ENCODE data around the gene IMPACT. TPM values are rescaled to one million over a fixed set of nuclear protein-coding genes. Genes with fewer than 3 reads are reported as not detected.
A peak's percentile ranks its signal among the peaks of the same experiment; 100 is the strongest.

IMPACT gene, protein sequence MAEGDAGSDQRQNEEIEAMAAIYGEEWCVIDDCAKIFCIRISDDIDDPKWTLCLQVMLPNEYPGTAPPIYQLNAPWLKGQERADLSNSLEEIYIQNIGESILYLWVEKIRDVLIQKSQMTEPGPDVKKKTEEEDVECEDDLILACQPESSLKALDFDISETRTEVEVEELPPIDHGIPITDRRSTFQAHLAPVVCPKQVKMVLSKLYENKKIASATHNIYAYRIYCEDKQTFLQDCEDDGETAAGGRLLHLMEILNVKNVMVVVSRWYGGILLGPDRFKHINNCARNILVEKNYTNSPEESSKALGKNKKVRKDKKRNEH
- 50.4 to 60.6 TPM (median 53.4 TPM) in 3 replicates for total RNA-seq
- long read RNA-seq, transcript IMPACT-201 (11 exons, 3,792 nt): major isoform, 65 of 77 reads
- long read RNA-seq, partial matches to known transcripts: 6 of 77 reads
- long read RNA-seq, other reads (novel, unspliced or antisense): 4 of 77 reads

DNA sequence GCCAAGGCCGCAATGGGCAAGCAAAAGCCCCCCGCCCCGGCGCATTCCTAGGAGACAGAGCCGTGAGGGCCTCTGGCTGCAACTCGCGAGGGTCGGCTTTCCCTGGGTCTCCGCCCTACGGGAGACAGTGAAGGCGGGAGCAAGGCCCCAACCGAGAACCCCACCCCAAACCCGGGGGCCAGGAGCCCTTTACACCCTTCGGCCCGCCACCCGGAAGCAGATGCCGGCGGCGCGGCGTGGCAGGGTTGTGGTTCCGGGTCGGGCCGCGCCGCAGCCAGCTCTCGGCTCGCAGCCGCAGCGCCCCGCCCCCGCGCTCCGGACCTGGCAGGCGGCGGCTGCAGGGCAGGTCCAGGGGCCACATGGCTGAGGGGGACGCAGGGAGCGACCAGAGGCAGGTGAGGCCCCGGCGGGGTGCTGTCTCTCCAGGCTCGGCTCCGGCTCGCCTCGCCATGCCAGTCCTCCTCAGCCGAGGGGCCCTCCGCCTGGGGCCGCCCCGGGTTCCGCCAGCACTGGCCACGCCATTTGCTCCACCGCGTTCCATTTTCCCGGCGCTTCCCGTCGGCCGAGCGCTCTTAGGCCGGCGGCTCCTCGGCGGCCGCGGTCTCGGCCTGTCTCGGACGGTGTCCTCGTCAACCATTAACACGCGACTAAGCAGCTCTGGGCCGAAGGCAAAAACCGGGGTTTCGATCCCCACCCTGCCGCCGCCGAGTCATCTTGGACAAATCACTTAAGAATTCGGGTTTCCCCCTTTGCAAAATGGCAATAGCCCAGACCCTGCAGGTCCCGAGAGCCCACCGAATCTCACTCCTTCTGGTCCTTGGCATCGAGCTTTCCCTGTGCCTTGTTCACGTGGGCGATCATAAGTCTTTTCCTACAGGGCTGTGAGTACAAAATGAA lies at the start of gene IMPACT:
Gene IMPACT, plus strand, starts transcription at position 273 of the 897 bp plus-strand sequence. Its CDS starts 87 bp downstream, at position 360.
- Mint-ChIP-seq H3K27me3 (ENCODE audit: low read depth) (peaks cover 11% of the 10 kb centered on the region), H3K27ac (ENCODE audit: unreplicated experiment) (peak within 1 kb of the TSS; percentile 97), H3K4me1 (ENCODE audit: low read depth) (peaks cover 32% of the 10 kb centered on the region), H3K4me3 (ENCODE audit: unreplicated experiment) (peak within 1 kb of the TSS; percentile 89), H3K36me3 (ENCODE audit: low read depth) (peaks cover 8% of the 10 kb centered on the region), H3K9me3 (ENCODE audit: low read depth) (peaks cover 8% of the 10 kb centered on the region)
- TF ChIP-seq, protein P1, sequence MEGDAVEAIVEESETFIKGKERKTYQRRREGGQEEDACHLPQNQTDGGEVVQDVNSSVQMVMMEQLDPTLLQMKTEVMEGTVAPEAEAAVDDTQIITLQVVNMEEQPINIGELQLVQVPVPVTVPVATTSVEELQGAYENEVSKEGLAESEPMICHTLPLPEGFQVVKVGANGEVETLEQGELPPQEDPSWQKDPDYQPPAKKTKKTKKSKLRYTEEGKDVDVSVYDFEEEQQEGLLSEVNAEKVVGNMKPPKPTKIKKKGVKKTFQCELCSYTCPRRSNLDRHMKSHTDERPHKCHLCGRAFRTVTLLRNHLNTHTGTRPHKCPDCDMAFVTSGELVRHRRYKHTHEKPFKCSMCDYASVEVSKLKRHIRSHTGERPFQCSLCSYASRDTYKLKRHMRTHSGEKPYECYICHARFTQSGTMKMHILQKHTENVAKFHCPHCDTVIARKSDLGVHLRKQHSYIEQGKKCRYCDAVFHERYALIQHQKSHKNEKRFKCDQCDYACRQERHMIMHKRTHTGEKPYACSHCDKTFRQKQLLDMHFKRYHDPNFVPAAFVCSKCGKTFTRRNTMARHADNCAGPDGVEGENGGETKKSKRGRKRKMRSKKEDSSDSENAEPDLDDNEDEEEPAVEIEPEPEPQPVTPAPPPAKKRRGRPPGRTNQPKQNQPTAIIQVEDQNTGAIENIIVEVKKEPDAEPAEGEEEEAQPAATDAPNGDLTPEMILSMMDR (IDR thresholded peaks at IDR 0.05): no peak
- DNase-seq (ENCODE audit: low spot score): peak; percentile 94

DNA sequence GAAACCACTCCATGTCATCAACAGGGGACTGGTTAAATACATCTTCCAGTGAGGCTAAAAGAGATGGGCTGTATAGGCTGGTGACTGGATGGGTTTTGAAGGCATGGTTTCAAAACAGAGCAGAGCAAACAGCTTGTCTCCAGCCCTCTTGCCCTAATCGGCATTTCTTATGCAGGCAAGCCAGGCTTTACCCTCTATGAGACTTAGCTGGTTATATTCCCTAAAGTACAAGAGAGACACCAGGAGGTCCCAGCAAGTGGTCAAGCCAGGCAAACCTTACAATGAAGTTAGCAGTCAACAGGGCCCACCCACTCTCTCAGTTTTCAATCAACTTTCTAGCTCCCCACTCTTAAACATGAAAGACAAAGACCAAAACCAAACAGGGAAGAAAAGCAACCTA lies 47.9 kb upstream of the IMPACT start:
- TF ChIP-seq, protein P1 (IDR thresholded peaks at IDR 0.05): no peak
- H3K4me3 Mint-ChIP-seq (ENCODE audit: unreplicated experiment): no peak overlapping the region
- H3K27me3 Mint-ChIP-seq (ENCODE audit: low read depth): no peaks in the 10 kb centered on the region
- peaks cover 6% of the 10 kb centered on the region for H3K36me3 Mint-ChIP-seq (ENCODE audit: low read depth)
- no peak overlapping the region for H3K27ac Mint-ChIP-seq (ENCODE audit: unreplicated experiment)
- DNase-seq (ENCODE audit: low spot score): no peak
- H3K9me3 Mint-ChIP-seq (ENCODE audit: low read depth): no peaks in the 10 kb centered on the region
- peaks cover 4% of the 10 kb centered on the region for H3K4me1 Mint-ChIP-seq (ENCODE audit: low read depth)

DNA sequence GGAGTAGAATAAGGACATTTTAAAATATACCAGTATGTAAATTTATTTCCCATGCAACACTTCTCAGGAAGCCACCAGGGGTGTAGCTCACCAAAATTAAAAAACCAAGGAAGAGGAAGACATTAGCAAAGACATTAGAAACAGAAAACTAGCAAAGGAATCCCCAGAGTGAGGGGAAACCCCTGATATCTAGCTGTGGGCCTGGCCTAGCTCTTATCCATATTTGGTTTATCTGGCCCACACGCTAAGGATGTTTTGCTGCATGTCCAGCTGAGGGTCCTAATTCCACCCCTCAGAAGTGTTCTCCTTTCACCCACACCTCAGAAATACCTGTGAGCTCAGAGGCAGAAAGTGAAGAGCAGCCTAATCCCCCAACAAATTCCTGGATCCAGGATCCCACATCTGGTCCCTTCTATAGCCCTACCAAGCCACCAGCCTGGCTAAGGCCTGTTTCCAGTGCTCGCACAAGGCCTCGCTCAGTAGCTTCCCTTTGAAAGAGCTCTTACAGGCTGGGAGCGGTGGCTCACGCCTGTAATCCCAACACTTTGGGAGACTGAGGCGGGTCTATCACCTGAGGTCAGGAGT lies 46.2 kb upstream of the IMPACT start:
- Mint-ChIP-seq H3K4me1 (ENCODE audit: low read depth) (peaks cover 4% of the 10 kb centered on the region), H3K27me3 (ENCODE audit: low read depth) (no peaks in the 10 kb centered on the region), H3K4me3 (ENCODE audit: unreplicated experiment) (no peak overlapping the region), H3K36me3 (ENCODE audit: low read depth) (peaks cover 3% of the 10 kb centered on the region), H3K9me3 (ENCODE audit: low read depth) (no peaks in the 10 kb centered on the region), H3K27ac (ENCODE audit: unreplicated experiment) (no peak overlapping the region)
- TF ChIP-seq, protein P1 (IDR thresholded peaks at IDR 0.05): no peak
- DNase-seq (ENCODE audit: low spot score): no peak

DNA sequence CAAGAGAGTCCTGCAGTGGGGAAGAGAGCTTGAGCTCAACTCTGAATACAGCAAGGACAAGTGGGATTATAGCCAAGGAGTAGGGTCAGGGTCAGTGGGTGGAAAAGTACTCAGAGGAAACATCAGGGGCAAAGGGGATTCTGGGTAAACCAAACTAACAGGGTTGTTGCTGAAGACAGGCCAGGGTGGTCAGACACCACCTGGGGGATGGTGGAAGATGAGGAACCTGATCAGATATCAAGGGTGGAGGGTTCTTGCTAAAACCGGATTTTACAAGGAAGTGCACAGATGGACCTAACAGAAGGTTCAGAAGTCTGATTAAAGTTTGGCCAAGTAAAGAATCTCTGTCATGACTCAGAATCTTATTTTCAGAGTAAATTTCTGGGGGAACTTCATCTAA lies 45.3 kb upstream of the IMPACT start:
- H3K9me3 Mint-ChIP-seq (ENCODE audit: low read depth): no peaks in the 10 kb centered on the region
- H3K4me1 Mint-ChIP-seq (ENCODE audit: low read depth): peaks cover 12% of the 10 kb centered on the region
- DNase-seq (ENCODE audit: low spot score): no peak
- H3K36me3 Mint-ChIP-seq (ENCODE audit: low read depth): no peaks in the 10 kb centered on the region
- no peaks in the 10 kb centered on the region for H3K27me3 Mint-ChIP-seq (ENCODE audit: low read depth)
- TF ChIP-seq, protein P1 (IDR thresholded peaks at IDR 0.05): no peak
- no peak overlapping the region for H3K27ac Mint-ChIP-seq (ENCODE audit: unreplicated experiment)
- H3K4me3 Mint-ChIP-seq (ENCODE audit: unreplicated experiment): no peak overlapping the region

DNA sequence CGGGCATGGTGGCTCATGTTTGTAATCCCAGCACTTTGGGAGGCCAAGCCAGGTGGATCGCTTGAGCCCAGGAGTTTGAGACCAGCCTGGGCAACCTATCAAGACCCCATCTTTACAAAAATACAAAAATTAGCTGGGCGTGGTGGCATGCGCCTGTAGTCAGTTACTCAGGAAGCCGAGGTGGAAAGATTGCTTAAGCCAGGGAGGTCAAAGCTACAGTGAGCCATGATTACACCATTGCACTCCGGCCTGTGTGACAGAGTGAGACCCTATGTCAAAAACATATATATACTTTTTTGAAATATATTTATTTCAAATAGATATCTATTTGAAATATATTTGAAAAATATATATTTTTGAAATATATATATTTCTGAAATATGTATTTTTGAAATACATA lies 39.8 kb upstream of the IMPACT start:
- Mint-ChIP-seq H3K36me3 (ENCODE audit: low read depth) (no peaks in the 10 kb centered on the region), H3K9me3 (ENCODE audit: low read depth) (no peaks in the 10 kb centered on the region), H3K4me1 (ENCODE audit: low read depth) (peaks cover 13% of the 10 kb centered on the region), H3K27me3 (ENCODE audit: low read depth) (no peaks in the 10 kb centered on the region), H3K4me3 (ENCODE audit: unreplicated experiment) (no peak overlapping the region), H3K27ac (ENCODE audit: unreplicated experiment) (peak overlapping the region; percentile 12)
- no peak for DNase-seq (ENCODE audit: low spot score)
- TF ChIP-seq, protein P1 (IDR thresholded peaks at IDR 0.05): no peak
